Neural progenitor cell (in vitro differentiated cells): Measurements from ENCODE around the gene CEACAM5. TPM values are rescaled to one million over a fixed set of nuclear protein-coding genes. Genes with fewer than 3 reads are reported as not detected.

Experiments
- DNase-seq: peaks from one replicate; pipeline ENCODE4 v3.0.0-alpha.2; 2016; ENCODE audit warnings: low spot score
- H2AFZ ChIP-seq: fragments of 200-600 bp; sonication (generic); replicated peaks from 2 replicates; pipeline ENCODE4 v1.6.1; 2016; ENCODE audit warnings: antibody characterized with exemption
- H3F3A ChIP-seq: fragments of 200-600 bp; sonication (generic); 2 replicates; pipeline ENCODE4 v1.6.1; 2016; ENCODE audit warnings: antibody characterized with exemption, low read depth
- H3K27ac ChIP-seq: fragments of 200-600 bp; sonication (generic); 2 replicates; pipeline ENCODE4 v1.5.1; 2016; ENCODE audit warnings: mild to moderate bottlenecking
- H3K27me3 ChIP-seq: fragments of 200-600 bp; sonication (generic); 2 replicates; pipeline ENCODE4 v1.6.1; 2016; ENCODE audit warnings: mild to moderate bottlenecking, moderate library complexity
- H3K36me3 ChIP-seq: fragments of 200-600 bp; sonication (generic); 2 replicates; pipeline ENCODE4 v1.5.1; 2016
- H3K4me1 ChIP-seq: fragments of 200-600 bp; sonication (generic); 2 replicates; pipeline ENCODE4 v1.6.1; 2016; ENCODE audit warnings: mixed run types
- H3K4me2 ChIP-seq: fragments of 200-600 bp; sonication (generic); 2 replicates; pipeline ENCODE4 v1.6.1; 2016
- H3K4me3 ChIP-seq: fragments of 200-600 bp; sonication (generic); 2 replicates; pipeline ENCODE4 v1.5.1; 2016
- H3K79me2 ChIP-seq: fragments of 200-600 bp; sonication (generic); 2 replicates; pipeline ENCODE4 v1.6.1; 2016; ENCODE audit warnings: low read depth
- H3K9ac ChIP-seq: fragments of 200-600 bp; sonication (generic); 2 replicates; pipeline ENCODE4 v1.6.1; 2016
- H3K9me3 ChIP-seq: fragments of 200-600 bp; sonication (generic); 2 replicates; pipeline ENCODE4 v1.5.1; 2016; ENCODE audit warnings: low read depth
- H4K20me1 ChIP-seq: fragments of 200-600 bp; sonication (generic); 2 replicates; pipeline ENCODE4 v1.6.1; 2016; ENCODE audit warnings: low read depth
- H3K27ac Mint-ChIP-seq: 3 replicates; pipeline ENCODE4 v1.8.0; 2021; ENCODE audit warnings: mixed read lengths
- H3K27me3 Mint-ChIP-seq: 2 replicates; pipeline ENCODE4 v1.8.0; 2022; ENCODE audit warnings: low read depth, mild to moderate bottlenecking, inconsistent platforms, moderate library complexity, mixed read lengths; ENCODE audit not compliant: insufficient read depth
- H3K36me3 Mint-ChIP-seq: 3 replicates; pipeline ENCODE4 v1.8.0; 2021; ENCODE audit warnings: mixed read lengths
- H3K4me1 Mint-ChIP-seq: 3 replicates; pipeline ENCODE4 v1.8.0; 2021; ENCODE audit warnings: mixed read lengths
- H3K4me3 Mint-ChIP-seq: 3 replicates; pipeline ENCODE4 v1.8.0; 2021; ENCODE audit warnings: mild to moderate bottlenecking, moderate library complexity, mixed read lengths
- H3K9me3 Mint-ChIP-seq: 3 replicates; pipeline ENCODE4 v1.8.0; 2020; ENCODE audit warnings: mixed read lengths
- CTCF ChIP-seq: fragments of 200-600 bp; sonication (generic); IDR thresholded peaks from 2 replicates; pipeline ENCODE4 v1.5.1; 2017; ENCODE audit warnings: antibody characterized with exemption, mild to moderate bottlenecking
- EZH2 ChIP-seq: fragments of 200-600 bp; sonication (generic); IDR thresholded peaks from 2 replicates; pipeline ENCODE4 v1.6.1; 2017; ENCODE audit warnings: antibody characterized with exemption, mild to moderate bottlenecking, moderate library complexity
- EZH2phosphoT487 ChIP-seq: fragments of 200-600 bp; sonication (generic); IDR thresholded peaks from 2 replicates; pipeline ENCODE4 v1.6.1; 2017; ENCODE audit warnings: antibody characterized with exemption
- total RNA-seq: library from RNA; depleted of rRNA; stranded (reverse); fragments of >200 nt; gene quantifications from 2 replicates; pipeline ENCODE4 v1.2.3, GENCODE V29; 2015; ENCODE audit warnings: low replicate concordance

CEACAM5 gene
- total RNA-seq, 1 donor from 2014 or later, result not detected

- H3K9me3 ChIP-seq, result peaks cover 8% of the 10 kb centered on the region
Observed at GRCh38 chr19:41697198-41697855, 11.1 kb upstream of the CEACAM5 start.

GRCh38 chr19:41698746-41699230, 9.6 kb upstream of the CEACAM5 start:
- Histone ChIP-seq H3K4me2 (no peak overlapping the region), H3K27ac (no peak overlapping the region), H3K4me3 (no peak overlapping the region), H3F3A (no peaks in the 10 kb centered on the region), H3K9ac (no peak overlapping the region), H2AFZ (no peak overlapping the region), H4K20me1 (no peaks in the 10 kb centered on the region), H3K9me3 (peaks cover 2% of the 10 kb centered on the region), H3K79me2 (no peaks in the 10 kb centered on the region), H3K4me1 (no peaks in the 10 kb centered on the region), H3K36me3 (no peaks in the 10 kb centered on the region), H3K27me3 (no peaks in the 10 kb centered on the region)
- H3K27ac Mint-ChIP-seq, result no peak overlapping the region
- H3K9me3 Mint-ChIP-seq, result peaks cover 11% of the 10 kb centered on the region
- H3K4me3 Mint-ChIP-seq, result no peak overlapping the region
- DNase-seq, result no peak
- H3K27me3 Mint-ChIP-seq, result peaks cover 10% of the 10 kb centered on the region
- H3K36me3 Mint-ChIP-seq, result no peaks in the 10 kb centered on the region
- no peak for TF ChIP-seq EZH2phosphoT487
- no peak for TF ChIP-seq CTCF
- TF ChIP-seq EZH2, result no peak
- no peaks in the 10 kb centered on the region for H3K4me1 Mint-ChIP-seq

More at GRCh38 chr19:41697198-41697855, 11.1 kb upstream of the CEACAM5 start:
- H3K36me3 Mint-ChIP-seq, result no peaks in the 10 kb centered on the region
- Histone ChIP-seq H4K20me1 (no peaks in the 10 kb centered on the region), H3K27ac (no peak overlapping the region), H3K4me1 (no peaks in the 10 kb centered on the region), H3K9ac (no peak overlapping the region), H2AFZ (no peak overlapping the region), H3F3A (no peaks in the 10 kb centered on the region), H3K4me2 (no peak overlapping the region), H3K27me3 (no peaks in the 10 kb centered on the region), H3K4me3 (no peak overlapping the region), H3K79me2 (no peaks in the 10 kb centered on the region), H3K36me3 (no peaks in the 10 kb centered on the region)
- H3K27me3 Mint-ChIP-seq, result peaks cover 10% of the 10 kb centered on the region
- H3K4me3 Mint-ChIP-seq, result no peak overlapping the region
- H3K4me1 Mint-ChIP-seq, result no peaks in the 10 kb centered on the region
- no peak overlapping the region for H3K27ac Mint-ChIP-seq
- TF ChIP-seq EZH2 (no peak), CTCF (no peak), EZH2phosphoT487 (no peak)
- H3K9me3 Mint-ChIP-seq, result peaks cover 11% of the 10 kb centered on the region
- DNase-seq, result no peak

- Histone ChIP-seq H3K27ac (no peak overlapping the region), H2AFZ (no peak overlapping the region), H3K79me2 (no peaks in the 10 kb centered on the region), H3K4me3 (no peak overlapping the region), H3K9ac (no peak overlapping the region), H3K4me2 (no peak overlapping the region), H3K27me3 (no peaks in the 10 kb centered on the region), H4K20me1 (no peaks in the 10 kb centered on the region), H3K9me3 (peaks cover 2% of the 10 kb centered on the region), H3F3A (no peaks in the 10 kb centered on the region), H3K36me3 (no peaks in the 10 kb centered on the region), H3K4me1 (no peaks in the 10 kb centered on the region)
- TF ChIP-seq CTCF (no peak), EZH2 (no peak), EZH2phosphoT487 (no peak)
- Mint-ChIP-seq H3K4me1 (no peaks in the 10 kb centered on the region), H3K4me3 (no peak overlapping the region), H3K27ac (no peak overlapping the region), H3K27me3 (peaks cover 10% of the 10 kb centered on the region), H3K9me3 (peaks cover 11% of the 10 kb centered on the region), H3K36me3 (no peaks in the 10 kb centered on the region)
- no peak for DNase-seq
Observed at GRCh38 chr19:41699231-41699967, 9.0 kb upstream of the CEACAM5 start.
